GM12865 (cell line): Measurements from ENCODE around the gene PPP1R12B.
"Not testable (repeated sequence)": the region's sequence is repeated elsewhere in the genome, so short reads cannot be mapped to it uniquely, and the experiment has no call there.

Experiments
- DNase-seq: peaks from one replicate; pipeline ENCODE4 v3.0.0; 2010; ENCODE audit warnings: low read depth
- H3K4me3 ChIP-seq: 2 replicates; pipeline ENCODE4 v1.5.1; 2011; ENCODE audit warnings: mild to moderate bottlenecking, low read depth, low read length, control low read depth
- TF ChIP-seq, protein P1 (sequence below): IDR thresholded peaks from 2 replicates; pipeline ENCODE4 v1.5.1; 2011; ENCODE audit warnings: low read length, control low read depth, low read depth, inconsistent platforms; ENCODE audit not compliant: insufficient read depth; ENCODE audit errors: missing control alignments

The PPP1R12B gene

DNA sequence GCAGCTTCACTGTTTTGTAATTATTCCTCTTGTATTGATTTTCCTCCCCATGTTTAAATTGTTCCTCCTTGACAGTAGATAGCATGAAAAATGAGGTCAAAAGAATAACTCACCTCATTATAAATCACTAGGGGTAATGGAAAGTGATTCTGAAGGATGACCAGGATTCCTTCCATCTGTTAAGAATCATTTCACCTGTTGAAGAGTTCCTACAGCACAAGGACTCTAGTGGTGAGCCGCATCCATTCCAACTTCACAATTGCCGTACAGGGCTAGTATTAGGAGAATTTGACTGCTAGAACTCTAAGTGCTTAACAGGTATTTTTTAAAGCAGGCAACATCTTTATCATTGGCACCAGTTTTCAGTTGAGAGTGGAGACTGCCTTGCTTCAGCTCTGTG, 13.7 kb downstream of the PPP1R12B start:
- DNase-seq: no peak
- no peak overlapping the region for H3K4me3 ChIP-seq
- TF ChIP-seq, protein P1, sequence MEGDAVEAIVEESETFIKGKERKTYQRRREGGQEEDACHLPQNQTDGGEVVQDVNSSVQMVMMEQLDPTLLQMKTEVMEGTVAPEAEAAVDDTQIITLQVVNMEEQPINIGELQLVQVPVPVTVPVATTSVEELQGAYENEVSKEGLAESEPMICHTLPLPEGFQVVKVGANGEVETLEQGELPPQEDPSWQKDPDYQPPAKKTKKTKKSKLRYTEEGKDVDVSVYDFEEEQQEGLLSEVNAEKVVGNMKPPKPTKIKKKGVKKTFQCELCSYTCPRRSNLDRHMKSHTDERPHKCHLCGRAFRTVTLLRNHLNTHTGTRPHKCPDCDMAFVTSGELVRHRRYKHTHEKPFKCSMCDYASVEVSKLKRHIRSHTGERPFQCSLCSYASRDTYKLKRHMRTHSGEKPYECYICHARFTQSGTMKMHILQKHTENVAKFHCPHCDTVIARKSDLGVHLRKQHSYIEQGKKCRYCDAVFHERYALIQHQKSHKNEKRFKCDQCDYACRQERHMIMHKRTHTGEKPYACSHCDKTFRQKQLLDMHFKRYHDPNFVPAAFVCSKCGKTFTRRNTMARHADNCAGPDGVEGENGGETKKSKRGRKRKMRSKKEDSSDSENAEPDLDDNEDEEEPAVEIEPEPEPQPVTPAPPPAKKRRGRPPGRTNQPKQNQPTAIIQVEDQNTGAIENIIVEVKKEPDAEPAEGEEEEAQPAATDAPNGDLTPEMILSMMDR: no peak

DNA sequence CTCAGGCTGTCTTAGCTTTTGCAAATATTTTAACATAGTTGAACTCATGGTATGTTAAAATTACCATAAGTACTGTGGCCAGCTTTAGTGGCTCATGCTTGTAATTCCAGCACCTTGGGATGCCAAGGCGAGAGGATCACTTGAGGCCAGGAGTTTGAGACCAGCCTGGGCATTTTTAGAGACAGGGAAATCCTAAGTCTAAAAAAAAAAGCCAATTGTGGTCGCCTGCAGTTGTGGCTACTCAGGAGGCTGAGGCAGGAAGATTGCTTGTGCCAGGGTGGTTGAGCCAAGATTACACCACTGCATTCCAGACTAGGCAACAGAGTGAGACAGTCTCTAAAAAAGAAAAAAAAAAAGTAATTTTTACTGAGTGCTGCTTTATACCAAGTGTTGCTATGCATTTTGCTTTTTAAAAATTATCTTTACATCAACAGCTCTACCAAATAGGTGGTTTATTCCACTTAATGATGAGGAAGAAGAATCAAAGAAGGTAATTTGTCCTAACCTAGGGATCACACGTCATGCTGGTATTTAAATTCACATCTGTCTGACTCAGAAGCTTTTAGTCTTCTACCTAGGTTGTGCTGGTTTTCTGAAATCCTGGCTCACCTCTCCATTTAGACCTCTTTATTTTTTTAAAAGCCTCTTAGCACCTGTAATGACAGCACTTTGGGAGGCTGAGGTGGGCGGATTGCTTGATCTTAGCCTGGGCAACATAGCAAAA, 16.8 kb downstream of the PPP1R12B start:
- DNase-seq: no peak
- H3K4me3 ChIP-seq: no peak overlapping the region
- TF ChIP-seq, protein P1: no peak

DNA sequence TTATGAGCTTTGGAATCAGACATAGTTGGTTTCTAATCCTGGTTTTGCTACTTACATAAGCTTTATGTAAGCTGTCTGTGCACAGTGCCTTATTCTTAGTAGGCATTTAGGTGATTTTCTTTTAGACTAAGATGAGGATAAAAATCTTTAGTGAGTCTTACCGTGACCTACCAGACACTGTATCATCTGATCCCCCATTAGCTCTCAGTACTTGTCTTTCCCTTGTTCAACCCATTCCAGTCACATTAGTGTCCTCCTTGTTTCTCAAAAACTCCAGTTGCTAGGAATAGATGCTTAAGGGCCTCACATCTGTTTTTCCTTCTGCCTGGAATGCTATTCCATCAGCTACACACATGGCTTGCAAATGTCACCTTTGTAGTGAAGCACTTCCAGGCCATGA, 18.8 kb downstream of the PPP1R12B start:
- DNase-seq: no peak
- no peak overlapping the region for H3K4me3 ChIP-seq
- TF ChIP-seq, protein P1: no peak

DNA sequence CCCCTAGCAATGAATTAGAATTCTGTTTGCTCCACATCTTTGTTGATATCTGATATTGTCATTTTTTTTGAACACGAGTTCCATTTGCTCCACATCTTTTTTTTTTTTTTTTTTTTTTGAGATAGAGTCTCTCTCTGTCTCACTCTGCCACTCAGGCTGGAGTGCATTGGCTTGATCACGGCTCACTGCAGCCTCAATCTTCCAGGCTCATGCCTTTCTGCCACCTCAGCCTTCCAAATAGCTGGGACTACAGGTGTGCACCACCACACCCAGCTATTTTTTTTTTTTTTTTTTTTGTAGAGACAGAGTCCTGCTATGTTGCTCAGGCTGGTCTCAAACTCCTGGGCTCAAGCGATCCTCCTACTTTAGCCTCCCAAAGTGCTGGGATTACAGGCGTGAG, 22.4 kb downstream of the PPP1R12B start:
- H3K4me3 ChIP-seq, DNase-seq: not testable (repeated sequence)

DNA sequence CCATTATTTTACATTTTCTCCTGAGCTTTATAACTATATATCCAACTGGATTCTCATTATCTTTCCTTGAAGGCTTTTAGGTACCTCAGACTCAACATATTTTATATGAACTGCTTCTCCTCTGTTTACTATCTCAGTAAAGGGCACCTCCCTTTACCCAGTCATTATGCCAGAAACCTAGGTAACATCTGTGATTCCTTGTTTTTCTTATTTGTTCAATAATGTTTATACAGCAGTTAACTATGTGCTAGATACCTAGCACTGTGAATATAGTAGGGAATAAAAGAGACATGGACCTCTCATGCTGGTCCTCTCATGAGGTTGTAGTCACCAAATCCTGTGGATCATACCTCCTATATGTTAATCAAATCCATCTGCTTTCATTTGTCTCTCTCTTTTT, 25.6 kb downstream of the PPP1R12B start:
- DNase-seq: no peak
- TF ChIP-seq, protein P1: no peak
- no peak overlapping the region for H3K4me3 ChIP-seq

DNA sequence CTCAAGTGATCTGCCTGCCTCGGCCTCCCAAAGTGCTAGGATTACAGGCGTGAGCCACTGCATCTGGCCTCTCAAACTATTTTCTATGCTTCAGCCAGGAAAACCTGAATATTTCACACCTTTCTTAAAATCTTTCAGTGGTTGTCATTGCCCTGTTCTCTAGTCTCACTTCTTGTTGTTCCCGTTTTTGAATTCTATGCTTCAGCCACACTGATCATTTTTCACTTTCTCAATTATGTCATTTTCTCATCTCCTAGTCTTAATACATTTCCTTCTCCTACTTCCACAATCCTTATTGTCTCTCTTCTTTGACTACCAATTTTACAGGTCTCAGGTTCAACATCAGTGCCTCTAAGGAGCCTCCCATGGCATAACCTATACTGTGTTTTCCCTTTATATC, 26.7 kb downstream of the PPP1R12B start:
- not testable (repeated sequence) for H3K4me3 ChIP-seq
- peak; percentile 30 for DNase-seq

DNA sequence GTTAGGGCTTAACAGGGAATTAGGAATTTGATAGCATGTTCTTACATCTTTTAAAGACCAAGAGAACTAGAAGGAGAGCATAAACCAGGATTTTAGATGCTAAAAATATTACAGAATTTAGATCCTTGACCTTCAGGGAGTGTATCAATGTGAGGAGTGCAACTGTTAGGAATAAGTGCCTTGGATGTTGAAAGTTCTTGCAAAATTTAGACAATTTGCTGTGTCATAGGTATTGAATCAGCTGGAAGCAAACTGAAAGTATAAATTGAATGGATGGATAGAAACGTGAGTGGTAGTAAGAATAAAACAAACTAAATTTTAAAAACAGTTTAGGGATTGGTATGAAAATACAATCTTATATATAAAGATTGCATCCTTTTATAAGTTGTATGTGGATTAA, 27.7 kb downstream of the PPP1R12B start:
- DNase-seq: no peak
- H3K4me3 ChIP-seq: no peak overlapping the region
- TF ChIP-seq, protein P1: no peak

DNA sequence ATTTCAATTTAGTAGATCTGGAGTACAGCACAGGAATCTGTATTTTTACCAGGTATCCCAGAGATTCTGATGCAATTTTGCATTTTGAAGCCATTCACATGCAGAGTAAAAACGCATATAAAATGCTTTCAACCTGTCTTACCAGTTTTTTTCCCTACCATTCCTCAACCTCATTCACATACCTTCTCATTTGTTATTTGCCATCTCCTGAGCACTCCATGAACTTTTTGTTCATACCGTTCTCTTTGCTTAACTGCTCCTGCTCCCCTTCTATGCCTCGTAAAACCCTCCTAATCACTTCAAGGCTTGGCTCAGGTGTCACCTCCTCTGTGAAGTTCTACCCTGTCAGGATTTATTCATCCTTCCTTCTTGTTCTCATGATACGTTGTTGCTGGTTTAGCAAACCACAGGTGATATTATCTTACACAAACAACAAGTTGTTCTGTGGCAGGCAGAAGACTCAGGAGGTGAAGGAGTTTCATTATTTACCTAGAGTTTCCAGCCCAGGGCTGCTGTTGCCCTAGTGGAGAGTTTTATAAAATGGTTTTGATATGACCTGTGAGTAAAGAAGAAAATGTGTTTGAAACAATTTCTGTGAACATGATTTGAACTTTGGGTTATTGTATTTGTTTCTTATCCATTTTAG, 31.5 kb downstream of the PPP1R12B start:
- H3K4me3 ChIP-seq, DNase-seq: not testable (repeated sequence)

DNA sequence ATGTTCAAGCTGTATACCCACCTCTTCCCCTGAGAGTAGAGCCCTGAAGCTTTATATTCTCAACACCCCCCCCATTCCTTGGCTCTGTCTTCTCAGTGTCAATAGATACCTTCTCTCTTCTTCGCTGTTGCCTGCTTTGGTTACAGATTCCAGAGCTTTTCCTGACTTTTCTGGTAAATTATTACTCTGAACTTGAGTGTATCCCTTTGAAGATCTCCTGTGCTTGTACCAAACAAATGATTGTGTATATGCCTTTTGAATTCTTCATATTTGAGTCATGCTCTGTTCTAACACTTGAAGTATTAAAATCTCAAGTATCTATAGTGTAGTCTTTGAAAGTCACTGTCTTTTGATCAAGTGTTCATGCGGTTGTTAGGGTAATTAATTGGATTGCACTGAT, 32.0 kb downstream of the PPP1R12B start:
- DNase-seq, H3K4me3 ChIP-seq: not testable (repeated sequence)

DNA sequence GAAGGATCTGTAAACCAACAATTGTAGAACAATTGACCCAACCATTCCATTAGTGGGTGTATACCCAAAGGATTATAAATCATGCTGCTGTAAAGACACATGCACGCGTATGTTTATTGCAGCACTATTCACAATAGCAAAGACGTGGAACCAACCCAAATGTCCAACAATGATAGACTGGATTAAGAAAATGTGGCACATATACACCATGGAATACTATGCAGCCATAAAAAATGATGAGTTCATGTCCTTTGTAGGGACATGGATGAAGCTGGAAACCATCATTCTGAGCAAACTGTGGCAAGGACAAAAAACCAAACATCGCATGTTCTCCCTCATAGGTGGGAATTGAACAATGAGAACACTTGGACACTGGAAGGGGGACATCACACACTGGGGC, 33.4 kb downstream of the PPP1R12B start:
- DNase-seq, H3K4me3 ChIP-seq: not testable (repeated sequence)

DNA sequence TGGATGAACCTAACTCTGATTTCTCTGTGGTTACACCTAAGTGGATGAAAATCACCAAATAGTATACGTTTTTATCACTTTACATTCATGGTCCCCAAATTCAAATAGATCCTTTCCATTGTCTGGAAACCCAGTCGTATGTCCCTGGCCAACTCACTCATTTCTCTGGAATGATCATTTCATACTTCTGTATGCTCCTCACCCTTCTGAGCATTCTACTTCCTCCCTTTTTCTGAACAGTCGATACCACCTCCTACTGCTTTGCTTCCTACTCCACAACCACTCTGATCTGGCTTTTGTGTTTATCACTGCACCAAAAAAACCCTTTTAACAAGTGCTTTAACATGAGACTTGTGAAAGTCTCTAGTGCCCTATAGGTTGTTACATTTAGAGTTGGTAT, 47.3 kb downstream of the PPP1R12B start:
- not testable (repeated sequence) for DNase-seq

More for the DNA sequence above, 47.3 kb downstream of the PPP1R12B start:
- H3K4me3 ChIP-seq: not testable (repeated sequence)
